Cortex of kidney (tissue), 1 donor: ENCODE data around the gene THUMPD3.

Experiments
- DNase-seq: peaks from one replicate; lab custom pipeline; 2025; lab: John Stamatoyannopoulos, UW

Gene THUMPD3

GRCh38 chr3:9397906-9398699 lies 35.2 kb downstream of the THUMPD3 start:
- DNase-seq = no peak

- DNase-seq = no peak
Measured at GRCh38 chr3:9398700-9399336, 36.0 kb downstream of the THUMPD3 start.

- no peak for DNase-seq
Measured at GRCh38 chr3:9399337-9399703, 36.5 kb downstream of the THUMPD3 start.

- DNase-seq = no peak
Measured at GRCh38 chr3:9399746-9400145, 36.9 kb downstream of the THUMPD3 start.

GRCh38 chr3:9400616-9401015 lies 37.8 kb downstream of the THUMPD3 start:
- no peak for DNase-seq

GRCh38 chr3:9401986-9402385 lies 39.1 kb downstream of the THUMPD3 start:
- DNase-seq = no peak

GRCh38 chr3:9402410-9403228 lies 39.8 kb downstream of the THUMPD3 start:
- DNase-seq = no peak

GRCh38 chr3:9403463-9403862 lies 40.6 kb downstream of the THUMPD3 start:
- DNase-seq = no peak

- no peak for DNase-seq
Measured at GRCh38 chr3:9404680-9405079, 41.8 kb downstream of the THUMPD3 start.

GRCh38 chr3:9405756-9406155 lies 42.9 kb downstream of the THUMPD3 start:
- no peak for DNase-seq

- no peak for DNase-seq
Measured at GRCh38 chr3:9406856-9407626, 44.2 kb downstream of the THUMPD3 start.

- DNase-seq = no peak
Measured at GRCh38 chr3:9408061-9408460, 45.2 kb downstream of the THUMPD3 start.

- no peak for DNase-seq
Measured at GRCh38 chr3:9408546-9408945, 45.7 kb downstream of the THUMPD3 start.

- DNase-seq = no peak
Measured at GRCh38 chr3:9409981-9410854, 47.4 kb downstream of the THUMPD3 start.

- DNase-seq = no peak
Measured at GRCh38 chr3:9411302-9411701, 48.4 kb downstream of the THUMPD3 start.

GRCh38 chr3:9412293-9412692 lies 49.4 kb downstream of the THUMPD3 start:
- DNase-seq = no peak

- no peak for DNase-seq
Measured at GRCh38 chr3:9414826-9415225, 52.0 kb downstream of the THUMPD3 start.

- DNase-seq = no peak
Measured at GRCh38 chr3:9415485-9416138, 52.8 kb downstream of the THUMPD3 start.

- no peak for DNase-seq
Measured at GRCh38 chr3:9416139-9416780, 53.4 kb downstream of the THUMPD3 start.
